Glomerular endothelial cell (primary cell): ENCODE results near the gene LRRC47. TPM values are rescaled to one million over a fixed set of nuclear protein-coding genes. Genes with fewer than 3 reads are reported as not detected.

Experiments used
- DNase-seq: peaks from one replicate; pipeline ENCODE4 v3.0.0-alpha.2; 2011; ENCODE audit warnings: low read depth, low spot score; ENCODE audit errors: extremely low read depth
- total RNA-seq: library from RNA; depleted of rRNA; stranded (reverse); fragments of >200 nt; gene quantifications from 2 replicates; pipeline ENCODE4 v1.2.3, GENCODE V29; 2015

LRRC47 gene
- 33.2 and 38.9 TPM in 2 replicates for total RNA-seq

DNA sequence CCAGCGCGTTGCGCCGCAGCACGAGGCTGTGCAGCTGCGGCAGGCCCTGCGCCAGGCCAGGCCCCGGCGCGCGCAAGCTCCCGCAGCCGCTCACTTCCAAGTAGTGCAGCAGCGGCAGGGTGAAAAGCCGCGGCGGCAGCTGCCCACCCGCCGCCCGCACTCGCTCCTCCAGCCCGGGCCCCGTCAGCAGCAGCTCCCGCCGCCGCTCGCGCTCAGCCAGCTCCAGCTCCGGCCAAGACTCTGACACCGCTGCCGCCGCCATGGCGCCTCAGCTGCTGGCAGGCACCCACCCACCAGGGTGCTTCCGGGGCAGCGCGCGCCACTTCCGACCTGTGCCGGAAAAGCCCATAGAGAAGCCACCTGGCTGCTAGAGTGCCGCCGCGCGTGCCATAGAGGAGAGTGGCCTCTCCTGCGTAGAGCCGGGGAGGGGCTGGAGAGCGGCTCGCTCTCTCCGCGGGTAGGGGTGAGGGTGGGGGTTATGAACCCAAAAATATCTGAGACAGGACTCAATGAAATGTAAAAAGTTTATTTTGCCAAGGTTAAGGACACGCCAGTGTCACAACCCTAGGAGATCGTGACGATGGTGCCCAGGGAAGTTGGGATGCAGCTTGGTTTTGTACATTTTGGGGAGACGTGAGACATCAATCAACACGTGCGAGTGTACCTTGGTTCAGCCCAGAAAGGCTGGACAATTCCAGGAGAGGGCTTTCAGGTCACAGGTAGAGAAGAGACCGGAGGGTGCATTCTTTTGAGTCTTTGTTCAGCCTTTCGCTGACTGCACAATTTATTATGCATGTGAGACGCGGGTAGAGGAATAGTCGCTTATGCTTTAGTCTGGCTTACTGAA is at the start of gene LRRC47:
Gene LRRC47 (minus strand): TSS at position 284 of the 847 bp plus-strand sequence. CDS start 22 bp downstream, at position 262.
- peak; percentile 50 for DNase-seq

DNA sequence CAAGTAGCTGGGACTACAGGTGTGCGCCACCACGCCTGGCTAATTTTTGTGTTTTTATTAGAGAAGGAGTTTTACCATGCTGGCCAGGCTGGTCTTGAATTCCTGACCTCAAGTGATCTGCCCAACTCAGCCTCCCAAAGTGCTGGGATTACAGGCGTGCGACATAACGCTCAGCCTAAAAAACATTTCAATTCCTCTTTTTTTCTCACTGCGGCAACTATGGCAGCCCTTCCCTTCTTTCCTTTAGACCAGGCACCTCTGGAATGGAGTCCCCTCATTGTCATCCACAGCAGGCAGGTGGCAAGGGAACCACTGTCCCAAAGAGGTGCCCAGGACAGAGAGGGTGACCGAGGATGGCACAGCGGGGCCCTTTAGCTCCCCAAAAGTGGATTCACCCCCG is 46.6 kb upstream of the LRRC47 start:
- no peak for DNase-seq

DNA sequence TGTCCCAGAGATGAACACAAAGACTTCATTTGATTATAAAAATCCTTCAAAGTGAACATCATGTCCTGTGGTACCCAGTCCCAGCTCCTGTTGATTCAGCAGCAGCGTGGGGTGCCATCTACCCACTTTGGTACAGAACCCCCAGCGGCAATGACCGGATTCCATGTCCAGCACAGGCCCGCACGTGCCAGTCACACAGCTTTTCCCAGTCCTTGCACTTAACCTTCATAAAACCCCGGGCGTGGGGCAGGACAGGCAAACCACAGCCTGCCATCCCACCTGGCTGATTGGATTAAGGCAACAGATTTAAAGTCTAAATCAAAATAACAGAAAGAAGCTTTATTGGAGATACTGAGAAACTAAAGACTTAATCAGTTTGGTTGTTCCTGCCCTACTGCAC is 45.2 kb upstream of the LRRC47 start:
- DNase-seq, result no peak

DNA sequence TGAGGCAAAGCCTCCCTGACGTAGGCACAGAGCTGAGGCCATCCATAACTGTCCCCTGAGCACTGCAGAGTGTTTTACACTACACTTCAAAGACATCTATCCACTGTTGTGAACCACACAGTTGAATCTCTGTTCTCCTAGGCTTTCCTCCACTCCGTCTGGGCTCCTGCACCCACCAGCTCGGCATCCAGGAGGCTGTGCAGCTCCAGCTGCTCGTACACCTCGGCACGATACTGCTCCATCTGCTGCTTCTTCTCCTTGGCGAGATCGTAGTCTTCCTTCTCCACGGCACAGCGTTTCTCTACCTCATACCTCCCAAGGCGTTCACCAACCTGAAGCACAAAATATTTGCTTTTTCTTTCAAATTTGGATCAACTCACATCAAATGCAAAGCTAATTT is 42.5 kb upstream of the LRRC47 start:
- DNase-seq, result no peak

- no peak for DNase-seq
These were observed 41.4 kb upstream of the LRRC47 start for GRCh38 chr1:3837685-3838084.

- no peak for DNase-seq
These were observed 40.9 kb upstream of the LRRC47 start for GRCh38 chr1:3837200-3837599.

DNA sequence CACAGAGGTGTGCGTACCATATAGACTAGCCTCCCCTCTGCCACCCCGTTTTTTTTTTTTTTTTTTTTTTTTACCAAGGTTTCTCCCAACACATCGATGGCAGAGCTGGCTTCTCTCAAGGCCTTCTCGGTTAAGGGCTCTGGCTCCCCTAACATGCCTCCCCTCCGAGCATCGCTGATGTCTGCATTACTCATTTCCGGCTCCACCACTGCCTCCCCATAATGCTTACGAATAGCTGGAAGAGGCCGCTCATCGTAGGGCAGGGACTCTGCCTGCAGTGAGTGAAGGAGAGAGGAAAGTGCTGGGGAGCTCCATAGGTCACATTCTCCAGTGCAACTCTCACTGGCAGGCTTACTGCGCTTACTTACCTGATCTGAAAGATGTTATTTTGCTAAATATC is 40.1 kb upstream of the LRRC47 start:
- no peak for DNase-seq

DNA sequence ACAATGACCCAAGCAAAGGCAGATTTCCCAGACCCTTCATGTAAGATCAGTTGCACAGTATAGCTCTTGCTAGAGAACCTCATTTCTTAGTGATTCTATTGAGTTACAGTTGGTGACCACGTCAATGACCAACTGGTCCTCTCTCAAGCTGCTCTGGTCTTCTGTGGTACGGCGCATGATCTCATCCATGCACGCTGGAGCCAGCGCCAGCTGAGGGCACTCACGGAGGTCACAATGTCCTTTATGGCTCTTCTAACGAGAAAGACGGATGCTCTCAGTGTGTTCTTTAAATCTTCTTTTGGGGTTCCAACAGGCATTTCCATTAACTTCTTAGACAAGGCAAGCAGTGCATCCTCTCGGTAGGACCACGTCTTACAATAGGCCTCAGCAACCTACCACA is 38.4 kb upstream of the LRRC47 start:
- no peak for DNase-seq

GRCh38 chr1:3831689-3832088 is 35.4 kb upstream of the LRRC47 start:
- DNase-seq, result no peak

GRCh38 chr1:3828391-3828790 is 32.1 kb upstream of the LRRC47 start:
- no peak for DNase-seq

DNA sequence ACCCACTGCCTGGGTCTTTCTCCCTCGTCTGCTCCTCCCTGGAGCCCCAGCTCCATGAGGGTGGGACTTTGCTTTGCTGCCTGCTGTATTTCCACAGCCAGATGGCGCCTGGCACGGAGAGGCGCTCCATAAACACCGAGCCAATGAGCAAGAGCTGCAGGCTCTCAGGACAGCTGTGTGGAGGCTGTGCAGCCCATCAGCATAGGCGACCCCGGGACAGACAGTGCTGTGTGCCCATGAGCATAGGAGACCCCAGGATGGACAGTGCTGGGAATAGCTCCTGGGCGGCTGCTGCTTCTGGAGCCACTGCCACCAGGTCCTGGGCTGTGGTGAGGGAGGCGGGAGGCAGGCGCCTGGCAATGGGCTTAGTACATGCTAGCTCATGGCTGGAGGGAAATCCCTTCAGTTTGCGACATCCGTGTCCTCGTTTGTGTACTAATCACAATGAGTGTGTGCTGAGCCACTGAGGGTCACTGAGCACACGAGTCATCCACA is 31.6 kb upstream of the LRRC47 start:
- DNase-seq, result no peak

DNA sequence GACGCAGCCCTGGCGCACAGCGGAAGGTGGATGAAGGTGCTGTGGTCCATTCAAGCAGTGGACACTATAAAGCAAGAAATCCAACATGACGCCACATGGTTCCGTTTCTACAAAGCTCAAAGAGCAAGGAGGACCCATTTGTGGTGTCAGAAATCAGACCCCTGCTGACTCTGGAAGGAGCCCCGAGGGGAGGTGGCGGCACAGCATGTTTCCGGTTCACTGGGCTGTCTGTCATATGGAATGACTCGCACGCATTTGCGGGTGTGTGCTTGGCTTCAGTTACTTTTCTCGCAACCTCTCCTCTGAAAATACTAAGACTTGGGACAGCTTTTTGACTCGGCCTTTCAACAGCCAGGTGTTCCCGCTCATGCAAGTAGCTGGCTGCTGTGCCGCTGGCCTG is 29.1 kb upstream of the LRRC47 start:
- no peak for DNase-seq

GRCh38 chr1:3824650-3825049 is 28.4 kb upstream of the LRRC47 start:
- no peak for DNase-seq

GRCh38 chr1:3822421-3822820 is 26.1 kb upstream of the LRRC47 start:
- DNase-seq, result no peak

- no peak for DNase-seq
These were observed 25.6 kb upstream of the LRRC47 start for GRCh38 chr1:3821908-3822307.

GRCh38 chr1:3821447-3821846 is 25.1 kb upstream of the LRRC47 start:
- DNase-seq, result no peak

GRCh38 chr1:3821004-3821403 is 24.7 kb upstream of the LRRC47 start:
- DNase-seq, result no peak

DNA sequence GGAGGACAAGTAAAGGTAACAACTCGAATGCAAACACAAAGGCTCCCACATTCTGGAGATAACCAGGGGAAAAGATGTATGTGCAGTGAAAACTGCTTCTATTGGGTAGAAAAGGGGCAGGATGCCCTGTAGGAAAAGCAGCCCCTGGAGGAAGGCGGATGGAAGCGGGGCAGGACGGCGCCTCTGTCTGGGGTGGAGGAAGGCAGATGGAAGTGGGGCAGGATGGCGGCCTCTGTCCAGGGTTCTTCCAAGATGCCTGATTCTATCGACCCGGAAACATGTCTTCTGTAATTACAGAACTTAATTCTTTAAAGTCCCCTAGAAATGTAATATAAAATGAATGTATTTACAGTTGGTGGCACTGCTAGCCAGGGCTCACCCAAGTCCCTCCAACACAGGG is 24.0 kb upstream of the LRRC47 start:
- no peak for DNase-seq

GRCh38 chr1:3819771-3820200 is 23.5 kb upstream of the LRRC47 start:
- DNase-seq, result no peak

GRCh38 chr1:3817821-3818597 is 21.7 kb upstream of the LRRC47 start:
- no peak for DNase-seq

- DNase-seq, result no peak
These were observed 20.9 kb upstream of the LRRC47 start for GRCh38 chr1:3817138-3817740.
